ENCODE results near the gene IL19.
A peak's percentile ranks its signal among the peaks of the same experiment; 100 is the strongest.

IL19 gene, protein sequence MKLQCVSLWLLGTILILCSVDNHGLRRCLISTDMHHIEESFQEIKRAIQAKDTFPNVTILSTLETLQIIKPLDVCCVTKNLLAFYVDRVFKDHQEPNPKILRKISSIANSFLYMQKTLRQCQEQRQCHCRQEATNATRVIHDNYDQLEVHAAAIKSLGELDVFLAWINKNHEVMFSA

DNA sequence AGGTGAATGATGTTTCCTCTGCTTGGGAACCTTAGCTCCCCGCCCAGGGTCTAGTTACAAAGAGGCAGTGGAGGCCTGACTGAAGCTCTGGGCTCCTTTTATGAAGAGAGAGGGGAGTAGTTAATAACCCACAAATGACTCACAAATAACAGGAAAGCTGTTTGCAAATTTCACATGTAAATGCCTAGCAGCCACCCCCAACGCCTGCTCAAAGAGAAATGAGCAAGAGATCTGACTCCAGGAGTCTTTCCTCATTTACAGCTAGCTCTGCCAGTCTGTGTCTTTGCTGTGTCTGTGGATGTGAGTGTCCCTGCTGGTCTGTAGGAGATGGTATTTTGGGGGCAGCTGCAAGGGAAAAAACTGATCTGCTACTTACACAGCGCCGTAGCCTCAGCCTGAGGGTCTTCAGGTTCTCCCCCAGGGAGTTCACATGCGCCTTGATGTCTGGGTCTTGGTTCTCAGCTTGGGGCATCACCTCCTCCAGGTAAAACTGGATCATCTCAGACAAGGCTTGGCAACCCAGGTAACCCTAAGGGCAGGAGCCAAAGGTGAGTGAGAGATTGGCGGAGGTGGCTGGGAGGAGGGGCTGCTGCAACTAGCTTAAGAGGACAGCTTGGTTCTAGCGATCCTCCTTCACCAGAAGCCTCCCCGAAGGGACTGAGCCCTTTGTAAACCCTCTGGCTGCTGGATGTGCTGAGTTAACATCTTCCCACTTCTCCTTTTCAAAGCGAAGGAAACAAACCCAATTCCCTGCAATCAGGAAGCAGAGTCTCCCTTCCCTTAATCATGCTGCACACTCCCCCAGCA, at the start of gene IL19:
Gene IL19 (plus strand): TSS at position 243 of the 807 bp plus-strand sequence. CDS start 65,890 bp downstream, outside the sequence.
- CTCF ChIA-PET: interaction anchor here (0.7 to 1.8 kb wide), 6 partner anchors 14 to 393 kb away, joined by 3 to 7 read pairs (median 4); no protein-coding TSS in a partner anchor
- Histone ChIP-seq H3K4me1 (ENCODE audit: control insufficient read depth, insufficient read depth, low read length) (no peaks in the 10 kb centered on the region), H3K36me3 (ENCODE audit: control insufficient read depth in 2 of 2, insufficient read depth in 1 of 2, low read length in 2 of 2) (no peaks in the 10 kb centered on the region), H3K27ac (ENCODE audit: extremely low read depth, low read depth, low read length) (no peak within 1 kb of the TSS), H3K4me3 (ENCODE audit: low read depth, low read length) (no peak within 1 kb of the TSS), H3K9me3 (ENCODE audit: control insufficient read depth, insufficient read depth, low read depth, low read length) (no peaks in the 10 kb centered on the region)
- POLR2A ChIA-PET: no interaction called here
- TF ChIP-seq ZNF155 (tag by site-specific recombination; IDR thresholded peaks at IDR 0.05): no peak

DNA sequence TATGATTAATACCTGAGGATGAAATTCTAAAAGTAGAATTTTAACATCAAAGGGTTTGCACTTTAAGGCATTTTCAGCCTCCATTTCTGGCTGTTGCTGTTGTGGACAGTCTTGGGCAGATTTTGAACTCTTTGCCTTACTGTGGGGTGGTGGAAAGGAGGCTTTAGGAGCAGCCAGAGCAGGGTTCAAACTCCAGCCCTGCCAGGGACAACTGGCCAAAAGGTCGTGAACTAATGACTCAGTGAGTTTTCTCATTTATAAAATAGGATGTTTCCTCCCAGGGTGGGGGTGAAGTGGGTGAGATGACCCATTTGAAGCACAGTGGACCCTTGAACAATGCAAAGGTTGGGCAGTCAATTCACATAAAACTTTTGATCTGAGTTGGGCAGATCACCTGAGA, 49.1 kb upstream of the IL19 start:
- Histone ChIP-seq H3K4me1 (ENCODE audit: control insufficient read depth, insufficient read depth, low read length) (no peaks in the 10 kb centered on the region; the same call in 1 of the 2 replicates), H3K9me3 (ENCODE audit: control insufficient read depth, insufficient read depth, low read depth, low read length) (no peaks in the 10 kb centered on the region), H3K36me3 (ENCODE audit: control insufficient read depth in 2 of 2, insufficient read depth in 1 of 2, low read length in 2 of 2) (no peaks in the 10 kb centered on the region), H3K4me3 (ENCODE audit: low read depth, low read length) (no peak overlapping the region), H3K27ac (ENCODE audit: extremely low read depth, low read depth, low read length) (no peak overlapping the region)
- TF ChIP-seq ZNF596 (tag by site-specific recombination; IDR thresholded peaks at IDR 0.05) (no peak), REPIN1 (tag by site-specific recombination; IDR thresholded peaks at IDR 0.05; ENCODE audit: low read depth) (no peak), ZNF600 (tag by site-specific recombination; IDR thresholded peaks at IDR 0.05) (no peak), WT1 (tag by site-specific recombination; IDR thresholded peaks at IDR 0.05) (no peak), ZNF514 (tag by site-specific recombination; IDR thresholded peaks at IDR 0.05) (no peak), OSR2 (tag by site-specific recombination; IDR thresholded peaks at IDR 0.05) (no peak), ZNF571 (tag by site-specific recombination; IDR thresholded peaks at IDR 0.05) (no peak), ZNF2 (tag by site-specific recombination; IDR thresholded peaks at IDR 0.05) (no peak), KLF8 (tag by site-specific recombination; IDR thresholded peaks at IDR 0.05) (no peak), KLF16 (tag by site-specific recombination; IDR thresholded peaks at IDR 0.05) (no peak), ZNF157 (tag by site-specific recombination; IDR thresholded peaks at IDR 0.05) (no peak), ZSCAN23 (tag by site-specific recombination; IDR thresholded peaks at IDR 0.05) (no peak), MYNN (tag by site-specific recombination; IDR thresholded peaks at IDR 0.05; ENCODE audit: borderline replicate concordance) (no peak), ZNF791 (tag by site-specific recombination; IDR thresholded peaks at IDR 0.05) (no peak)
- TF ChIP-seq, protein P1, sequence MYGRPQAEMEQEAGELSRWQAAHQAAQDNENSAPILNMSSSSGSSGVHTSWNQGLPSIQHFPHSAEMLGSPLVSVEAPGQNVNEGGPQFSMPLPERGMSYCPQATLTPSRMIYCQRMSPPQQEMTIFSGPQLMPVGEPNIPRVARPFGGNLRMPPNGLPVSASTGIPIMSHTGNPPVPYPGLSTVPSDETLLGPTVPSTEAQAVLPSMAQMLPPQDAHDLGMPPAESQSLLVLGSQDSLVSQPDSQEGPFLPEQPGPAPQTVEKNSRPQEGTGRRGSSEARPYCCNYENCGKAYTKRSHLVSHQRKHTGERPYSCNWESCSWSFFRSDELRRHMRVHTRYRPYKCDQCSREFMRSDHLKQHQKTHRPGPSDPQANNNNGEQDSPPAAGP (tag by site-specific recombination; IDR thresholded peaks at IDR 0.05): no peak
- TF ChIP-seq, protein P2, sequence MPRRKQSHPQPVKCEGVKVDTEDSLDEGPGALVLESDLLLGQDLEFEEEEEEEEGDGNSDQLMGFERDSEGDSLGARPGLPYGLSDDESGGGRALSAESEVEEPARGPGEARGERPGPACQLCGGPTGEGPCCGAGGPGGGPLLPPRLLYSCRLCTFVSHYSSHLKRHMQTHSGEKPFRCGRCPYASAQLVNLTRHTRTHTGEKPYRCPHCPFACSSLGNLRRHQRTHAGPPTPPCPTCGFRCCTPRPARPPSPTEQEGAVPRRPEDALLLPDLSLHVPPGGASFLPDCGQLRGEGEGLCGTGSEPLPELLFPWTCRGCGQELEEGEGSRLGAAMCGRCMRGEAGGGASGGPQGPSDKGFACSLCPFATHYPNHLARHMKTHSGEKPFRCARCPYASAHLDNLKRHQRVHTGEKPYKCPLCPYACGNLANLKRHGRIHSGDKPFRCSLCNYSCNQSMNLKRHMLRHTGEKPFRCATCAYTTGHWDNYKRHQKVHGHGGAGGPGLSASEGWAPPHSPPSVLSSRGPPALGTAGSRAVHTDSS (tag by site-specific recombination; IDR thresholded peaks at IDR 0.05): no peak
- ChIA-PET POLR2A (no interaction called here), CTCF (interaction anchor here (1.1 kb wide), 1 partner anchor 190 kb away, joined by 5 read pairs; no protein-coding TSS in a partner anchor)

DNA sequence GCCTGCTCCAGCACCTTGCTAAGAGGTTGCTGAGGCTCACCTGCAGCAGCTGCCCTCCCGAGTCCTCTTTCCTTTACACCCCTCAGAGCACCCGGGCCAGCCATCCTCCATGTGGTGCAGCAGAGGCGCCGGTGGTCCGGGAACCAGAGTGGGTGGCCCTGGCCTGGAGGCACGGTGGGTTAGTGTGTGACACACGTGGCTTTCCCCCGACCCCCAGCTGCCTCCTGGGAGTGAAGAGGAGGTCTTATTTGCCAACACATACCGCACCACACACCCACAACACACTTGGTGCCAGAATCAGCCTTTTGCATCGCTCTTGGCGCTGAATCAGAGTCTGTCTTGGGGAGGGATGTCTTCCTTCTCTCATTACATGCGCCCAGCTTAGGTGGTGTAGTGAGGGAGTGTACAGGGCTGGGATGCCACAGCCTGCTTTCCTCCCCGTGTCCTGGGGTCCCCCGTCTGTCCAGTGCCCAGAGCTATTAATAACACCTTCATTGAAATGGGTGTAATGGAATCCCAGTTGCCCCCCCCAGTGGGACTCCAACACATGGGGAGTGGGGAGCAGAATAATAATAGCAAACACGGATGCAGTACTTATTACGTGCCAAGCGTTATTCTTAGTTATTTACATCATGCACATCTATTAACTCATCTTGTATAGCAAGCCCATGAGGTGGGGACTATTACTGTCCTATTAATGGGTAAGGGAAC, 47.7 kb upstream of the IL19 start:
- Histone ChIP-seq H3K4me3 (ENCODE audit: low read depth, low read length) (no peak overlapping the region), H3K36me3 (ENCODE audit: control insufficient read depth in 2 of 2, insufficient read depth in 1 of 2, low read length in 2 of 2) (no peaks in the 10 kb centered on the region), H3K9me3 (ENCODE audit: control insufficient read depth, insufficient read depth, low read depth, low read length) (no peaks in the 10 kb centered on the region), H3K27ac (ENCODE audit: extremely low read depth, low read depth, low read length) (no peak overlapping the region), H3K4me1 (ENCODE audit: control insufficient read depth, insufficient read depth, low read length) (no peaks in the 10 kb centered on the region; the same call in 1 of the 2 replicates)
- ChIA-PET CTCF (interaction anchor here (0.6 to 4.5 kb wide), 8 partner anchors 8 to 259 kb away, joined by 3 to 62 read pairs (median 6); no protein-coding TSS in a partner anchor), POLR2A (no interaction called here)
- TF ChIP-seq ZFHX2 (tag by site-specific recombination; conservative IDR thresholded peaks at IDR 0.05) (peak; percentile 59), ZNF302 (tag by site-specific recombination; IDR thresholded peaks at IDR 0.05; ENCODE audit: low read depth) (no peak), ZNF777 (tag by site-specific recombination; IDR thresholded peaks at IDR 0.05; ENCODE audit: borderline replicate concordance) (no peak), ZNF596 (tag by site-specific recombination; IDR thresholded peaks at IDR 0.05) (no peak), ZNF560 (tag by site-specific recombination; IDR thresholded peaks at IDR 0.05; ENCODE audit: borderline replicate concordance) (no peak), WT1 (tag by site-specific recombination; IDR thresholded peaks at IDR 0.05) (no peak), ZNF521 (tag by site-specific recombination; IDR thresholded peaks at IDR 0.05) (no peak), KLF9 (tag by site-specific recombination; IDR thresholded peaks at IDR 0.05; ENCODE audit: low read depth) (no peak), ZNF404 (tag by site-specific recombination; IDR thresholded peaks at IDR 0.05) (no peak), GLIS1 (tag by site-specific recombination; IDR thresholded peaks at IDR 0.05) (0 out of 2 replicates have a peak, but pooled peaks have one; percentile 8)
- TF ChIP-seq, protein P3, sequence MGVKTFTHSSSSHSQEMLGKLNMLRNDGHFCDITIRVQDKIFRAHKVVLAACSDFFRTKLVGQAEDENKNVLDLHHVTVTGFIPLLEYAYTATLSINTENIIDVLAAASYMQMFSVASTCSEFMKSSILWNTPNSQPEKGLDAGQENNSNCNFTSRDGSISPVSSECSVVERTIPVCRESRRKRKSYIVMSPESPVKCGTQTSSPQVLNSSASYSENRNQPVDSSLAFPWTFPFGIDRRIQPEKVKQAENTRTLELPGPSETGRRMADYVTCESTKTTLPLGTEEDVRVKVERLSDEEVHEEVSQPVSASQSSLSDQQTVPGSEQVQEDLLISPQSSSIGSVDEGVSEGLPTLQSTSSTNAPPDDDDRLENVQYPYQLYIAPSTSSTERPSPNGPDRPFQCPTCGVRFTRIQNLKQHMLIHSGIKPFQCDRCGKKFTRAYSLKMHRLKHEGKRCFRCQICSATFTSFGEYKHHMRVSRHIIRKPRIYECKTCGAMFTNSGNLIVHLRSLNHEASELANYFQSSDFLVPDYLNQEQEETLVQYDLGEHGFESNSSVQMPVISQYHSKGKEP (tag by site-specific recombination; IDR thresholded peaks at IDR 0.05): no peak
